ENCODE results near the gene PTGIS.

The PTGIS gene

DNA sequence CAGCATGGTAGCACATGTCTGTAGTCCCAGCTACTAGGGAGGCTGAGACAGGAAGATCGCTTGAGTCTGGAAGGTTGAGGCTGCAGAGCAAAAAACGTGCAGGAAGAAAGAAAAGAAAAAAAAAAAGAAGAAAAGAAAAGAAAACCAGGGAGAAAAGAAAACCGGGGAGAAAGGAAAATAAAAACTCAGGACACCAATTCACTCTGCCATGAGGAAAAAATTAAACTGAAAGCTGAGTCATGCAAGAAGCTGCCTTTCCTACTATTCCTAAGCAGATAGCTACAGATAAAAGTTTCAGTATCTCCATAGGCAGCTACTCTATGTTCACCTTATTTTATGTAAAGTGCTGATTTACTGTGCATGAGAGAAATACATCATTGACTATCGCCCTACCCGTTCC is 10.5 kb downstream of the PTGIS start:
- no peak for DNase-seq

GRCh38 chr20:49556621-49557020 is 11.3 kb downstream of the PTGIS start:
- DNase-seq, result no peak

GRCh38 chr20:49549801-49550551 is 18.0 kb downstream of the PTGIS start:
- no peak for DNase-seq

GRCh38 chr20:49548371-49548947 is 19.5 kb downstream of the PTGIS start:
- no peak for DNase-seq

GRCh38 chr20:49545572-49545971 is 22.4 kb downstream of the PTGIS start:
- no peak for DNase-seq

- no peak for DNase-seq
Observed at GRCh38 chr20:49544535-49544934, 23.4 kb downstream of the PTGIS start.

DNA sequence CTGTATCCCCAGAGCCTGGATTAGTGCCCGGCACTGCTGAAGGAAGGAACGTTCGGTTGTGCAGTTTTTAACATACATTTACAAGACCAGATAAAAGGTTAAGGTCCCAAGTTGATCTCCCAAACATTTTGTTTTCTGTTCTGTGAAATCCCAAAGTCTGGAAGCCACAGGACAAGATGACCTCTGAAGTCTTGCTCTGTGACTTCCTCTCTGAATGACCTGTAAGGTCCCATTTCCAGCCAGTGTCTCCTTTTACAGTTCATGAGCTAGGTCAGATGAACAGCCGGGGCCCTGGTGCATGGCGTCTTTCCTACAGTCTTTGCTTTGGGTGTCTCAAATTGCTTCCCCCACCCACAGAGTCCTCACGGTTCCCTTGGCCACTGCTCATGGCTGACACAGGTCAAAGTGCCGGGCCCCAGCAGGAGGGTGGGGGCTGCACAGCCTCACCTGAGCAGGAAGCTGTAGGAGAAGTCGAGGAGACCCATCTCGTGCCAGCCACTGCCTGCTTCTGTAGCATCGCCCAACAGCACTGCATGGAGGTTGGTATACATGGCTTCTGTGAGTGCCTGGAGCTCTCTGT is 24.0 kb downstream of the PTGIS start:
- DNase-seq, result no peak

- DNase-seq, result no peak
Observed at GRCh38 chr20:49543071-49543857, 24.7 kb downstream of the PTGIS start.

DNA sequence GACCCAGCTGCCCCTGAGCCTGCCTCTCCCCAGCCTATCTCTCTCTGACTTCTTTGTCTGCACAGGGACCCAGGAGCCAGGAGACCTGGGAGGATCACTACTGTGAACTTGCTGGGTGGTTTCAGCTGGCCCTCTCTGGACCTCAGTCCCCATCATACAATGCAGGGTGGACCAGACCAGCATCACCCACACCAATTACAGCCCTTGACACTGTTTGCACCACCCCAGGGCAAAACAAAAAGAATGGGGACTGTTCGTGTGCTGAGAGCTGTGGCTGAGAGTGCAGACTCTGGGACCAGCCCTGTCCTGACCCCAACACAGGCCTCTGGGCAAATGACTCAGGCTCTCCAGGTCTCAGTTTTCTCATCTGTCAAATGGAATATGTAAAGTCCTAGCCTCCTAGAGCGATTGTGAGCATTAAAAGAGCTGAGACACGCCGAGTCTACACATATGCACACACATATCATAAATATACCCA is 25.4 kb downstream of the PTGIS start:
- DNase-seq, result no peak

DNA sequence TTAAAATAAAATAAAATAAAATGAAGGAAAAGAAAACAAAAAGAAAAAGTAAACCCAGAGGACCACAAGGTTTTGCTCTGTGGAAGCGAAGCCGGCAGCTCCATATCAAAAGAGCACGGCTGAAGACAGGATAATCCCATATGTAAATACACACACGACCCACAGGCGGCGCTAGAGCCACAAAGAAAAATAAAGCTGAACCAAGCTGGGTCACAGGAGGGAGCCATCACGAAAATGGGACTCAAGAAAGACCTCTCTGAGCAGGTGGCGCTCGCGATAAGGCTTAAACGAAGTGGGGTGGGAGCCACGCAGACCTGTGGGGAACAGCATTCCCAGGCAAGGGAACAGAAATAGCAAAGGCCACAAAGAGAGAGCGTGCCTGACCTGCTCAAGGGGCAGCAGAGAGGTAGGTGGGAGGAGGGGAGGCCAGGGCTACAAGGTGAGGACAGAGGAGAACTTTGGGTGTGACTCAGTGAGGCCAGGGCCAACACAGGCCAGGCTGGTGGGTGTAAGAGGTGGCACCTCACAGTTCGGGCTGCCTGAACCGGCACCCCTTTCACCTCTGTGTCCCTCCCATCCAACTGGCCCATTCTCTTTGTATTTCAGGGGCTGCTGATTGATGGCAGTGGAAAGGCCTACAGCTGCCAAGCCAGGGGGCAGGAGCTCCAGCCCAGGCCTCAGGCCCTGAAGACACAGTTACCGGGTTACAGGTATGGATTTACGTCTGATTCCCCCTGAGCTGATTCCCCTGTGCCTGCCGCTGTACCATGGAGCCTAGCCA is 26.0 kb downstream of the PTGIS start:
- DNase-seq, result peak; percentile 85

GRCh38 chr20:49540687-49541435 is 27.1 kb downstream of the PTGIS start:
- no peak for DNase-seq

- no peak for DNase-seq
Observed at GRCh38 chr20:49540232-49540620, 27.7 kb downstream of the PTGIS start.

GRCh38 chr20:49539481-49540231 is 28.3 kb downstream of the PTGIS start:
- DNase-seq, result no peak

GRCh38 chr20:49538950-49539349 is 29.0 kb downstream of the PTGIS start:
- DNase-seq, result no peak

GRCh38 chr20:49534255-49534712 is 33.7 kb downstream of the PTGIS start:
- DNase-seq, result peak; percentile 81

DNA sequence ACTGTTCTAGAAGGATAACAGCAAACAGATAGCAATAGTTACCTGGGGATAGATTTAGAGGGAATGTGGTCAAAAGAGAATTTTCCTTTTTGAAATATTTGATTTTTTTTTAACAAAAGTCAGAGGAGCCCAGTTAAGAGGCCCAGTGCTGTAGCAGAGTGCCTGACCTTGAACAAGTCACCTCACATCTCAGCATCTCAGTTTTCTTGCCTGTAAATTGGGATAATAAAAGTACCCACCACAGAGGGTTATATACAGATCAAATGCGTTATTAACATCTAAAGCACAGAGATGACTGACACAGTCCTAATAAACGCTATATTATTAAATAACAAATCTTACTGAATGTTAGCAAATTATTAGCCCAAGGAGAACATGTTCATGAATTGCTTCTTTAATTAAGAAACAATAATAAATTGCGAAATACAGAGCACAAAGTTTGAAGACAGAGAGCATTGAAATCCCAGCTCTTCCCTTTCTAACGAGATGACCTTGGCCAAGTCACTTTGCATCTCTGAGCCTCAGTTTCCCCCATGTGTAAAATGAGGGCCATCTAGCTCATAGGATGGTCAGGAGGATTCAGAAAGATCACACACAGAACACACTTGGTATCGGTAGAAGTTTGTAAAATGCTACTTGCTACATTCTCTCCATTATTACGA is 35.5 kb downstream of the PTGIS start:
- DNase-seq, result no peak

DNA sequence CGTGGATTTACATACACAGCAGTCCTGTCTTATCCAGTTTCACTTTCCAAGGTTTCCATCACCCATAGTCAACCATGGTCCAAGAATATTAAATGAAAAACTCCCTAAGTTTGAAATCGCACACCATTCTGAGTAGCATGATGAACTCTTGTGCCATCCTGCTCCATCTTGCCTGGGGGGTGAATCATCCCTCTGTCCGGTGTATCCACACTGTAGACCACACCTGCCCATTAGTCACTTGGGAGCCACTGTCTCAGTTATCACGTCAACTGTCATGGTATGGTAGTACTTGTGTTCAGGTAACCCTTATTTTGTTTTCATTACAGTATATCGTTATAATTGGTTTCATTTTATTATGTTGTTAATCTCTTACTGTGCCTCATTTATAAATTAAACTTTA is 38.5 kb downstream of the PTGIS start:
- no peak for DNase-seq

DNA sequence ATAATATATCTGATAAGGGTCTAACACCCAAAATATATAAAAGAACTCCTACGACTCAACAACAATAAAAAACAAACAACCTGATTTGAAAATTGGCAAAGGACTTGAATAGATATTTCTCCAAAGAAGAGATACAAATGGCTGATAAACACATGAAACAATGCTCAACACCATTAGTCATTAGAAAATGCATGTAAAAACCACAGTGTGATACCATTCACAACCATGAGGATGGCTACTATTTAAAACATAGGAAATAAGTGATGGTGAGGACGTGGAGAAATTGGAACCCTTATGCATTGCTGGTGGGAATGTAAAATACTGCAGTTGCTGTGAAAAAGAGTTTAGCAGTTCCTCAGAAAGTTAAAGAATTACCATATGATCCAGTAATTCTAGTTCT is 41.4 kb downstream of the PTGIS start:
- DNase-seq, result no peak

DNA sequence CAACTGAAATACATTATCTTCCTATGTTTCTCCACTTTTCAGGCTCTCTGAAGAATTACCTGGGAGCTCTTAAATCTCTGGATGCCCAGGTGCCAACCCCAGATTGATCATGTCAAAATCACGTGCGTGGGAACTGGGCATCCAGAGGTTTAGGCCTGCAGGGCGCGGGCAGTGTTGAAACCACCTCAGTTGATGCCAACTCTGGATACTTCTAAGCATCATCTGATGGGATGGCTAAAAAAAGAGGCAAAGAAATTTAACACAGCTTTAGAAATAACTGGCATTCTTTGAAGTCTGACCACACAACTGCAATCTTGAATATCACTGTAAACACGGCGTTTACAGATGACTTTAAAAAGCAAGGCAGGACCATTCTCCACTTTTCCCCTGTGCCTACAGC is 41.9 kb downstream of the PTGIS start:
- no peak for DNase-seq

DNA sequence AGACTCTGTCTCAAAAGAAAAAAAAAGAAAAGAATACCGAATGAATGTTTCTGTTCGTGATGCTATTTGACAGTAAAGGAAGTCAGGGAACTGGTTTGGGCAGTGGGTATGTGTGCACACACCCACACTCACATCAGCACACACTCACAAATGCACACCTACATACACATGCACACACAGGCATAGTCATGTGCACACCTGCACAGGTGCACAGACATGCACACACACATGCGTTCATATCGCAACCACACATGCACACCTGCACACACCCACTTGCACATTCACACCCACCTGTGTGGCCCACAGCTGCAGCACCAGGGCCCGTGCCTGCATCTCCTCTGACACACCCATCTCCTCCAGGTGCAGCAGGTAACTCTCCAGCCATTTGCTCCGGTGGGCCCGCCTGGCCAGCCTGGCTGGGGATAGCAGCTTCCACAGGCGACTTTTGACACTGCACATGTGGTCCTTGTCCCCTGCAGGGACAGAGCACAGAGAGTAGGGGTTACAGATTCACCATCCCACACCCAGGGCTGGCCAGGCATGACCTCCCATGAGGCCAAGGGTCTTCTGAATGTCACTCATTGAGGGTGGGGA is 44.1 kb downstream of the PTGIS start:
- DNase-seq, result no peak

Data from hematopoietic multipotent progenitor cell treated with erythropoietin and hydrocortisone succinate and interleukin-3 and kit ligand, for 6 days (in vitro differentiated cells).